H9 (cell line): ENCODE data around the gene LIX1L. TPM values are rescaled to one million over a fixed set of nuclear protein-coding genes. Genes with fewer than 3 reads are reported as not detected.

ENCODE experiments used
- DNase-seq: peaks from one replicate; pipeline ENCODE4 v3.0.0-alpha.2; 2017
- H2AFZ ChIP-seq: one replicate; pipeline ENCODE4 v1.6.1; 2013; ENCODE audit warnings: mild to moderate bottlenecking, low read length, control low read depth, moderate library complexity
- H2AK5ac ChIP-seq: 2 replicates; pipeline ENCODE4 v1.6.1; 2013; ENCODE audit warnings: low read length, control low read depth, mixed read lengths; ENCODE audit not compliant: insufficient read length
- H2BK120ac ChIP-seq: one replicate; pipeline ENCODE4 v1.6.1; 2013; ENCODE audit warnings: low read depth, mild to moderate bottlenecking, low read length, control low read depth, inconsistent platforms; ENCODE audit not compliant: poor library complexity, severe bottlenecking
- H2BK12ac ChIP-seq: 2 replicates; pipeline ENCODE4 v1.6.1; 2013; ENCODE audit warnings: low read length, control low read depth, mixed read lengths, low read depth; ENCODE audit not compliant: insufficient read length
- H2BK15ac ChIP-seq: 2 replicates; pipeline ENCODE4 v1.6.1; 2013; ENCODE audit warnings: low read depth, low read length, control low read depth
- H2BK20ac ChIP-seq: one replicate; pipeline ENCODE4 v1.6.1; 2013; ENCODE audit warnings: low read depth, mild to moderate bottlenecking, low read length, control low read depth, inconsistent platforms; ENCODE audit not compliant: poor library complexity, severe bottlenecking
- H2BK5ac ChIP-seq: 2 replicates; pipeline ENCODE4 v1.6.1; 2013; ENCODE audit warnings: low read length, control low read depth, mixed read lengths; ENCODE audit not compliant: insufficient read length
- H3K14ac ChIP-seq: 2 replicates; pipeline ENCODE4 v1.6.1; 2013; ENCODE audit warnings: low read length, control low read depth; ENCODE audit not compliant: insufficient read depth
- H3K18ac ChIP-seq: 2 replicates; pipeline ENCODE4 v1.6.1; 2013; ENCODE audit warnings: low read depth, mild to moderate bottlenecking, mixed read lengths, low read length, control low read depth; ENCODE audit not compliant: insufficient read length
- H3K23ac ChIP-seq: 2 replicates; pipeline ENCODE4 v1.6.1; 2013; ENCODE audit warnings: low read length, control low read depth, mixed read lengths, low read depth; ENCODE audit not compliant: insufficient read length
- H3K23me2 ChIP-seq: 2 replicates; pipeline ENCODE4 v1.6.1; 2013; ENCODE audit warnings: low read depth, mild to moderate bottlenecking, mixed read lengths, low read length, control low read depth; ENCODE audit not compliant: insufficient read length, poor library complexity, severe bottlenecking
- H3K27ac ChIP-seq: 2 replicates; pipeline ENCODE4 v1.5.1; 2013; ENCODE audit warnings: low read length, control low read depth, mixed read lengths, low read depth; ENCODE audit not compliant: insufficient read length
- H3K27me3 ChIP-seq: 2 replicates; pipeline ENCODE4 v1.6.1; 2013; ENCODE audit warnings: low read length, control low read depth, inconsistent platforms; ENCODE audit not compliant: insufficient read depth
- H3K4ac ChIP-seq: 2 replicates; pipeline ENCODE4 v1.6.1; 2013; ENCODE audit warnings: low read depth, mild to moderate bottlenecking, control low read depth, inconsistent platforms, low read length, moderate library complexity
- H3K4me1 ChIP-seq: 2 replicates; pipeline ENCODE4 v1.6.1; 2013; ENCODE audit warnings: low read length, control low read depth, inconsistent platforms; ENCODE audit not compliant: insufficient read depth
- H3K4me2 ChIP-seq: 2 replicates; pipeline ENCODE4 v1.6.1; 2013; ENCODE audit warnings: low read length, control low read depth, mixed read lengths; ENCODE audit not compliant: insufficient read length, insufficient read depth
- H3K56ac ChIP-seq: 2 replicates; pipeline ENCODE4 v1.6.1; 2013; ENCODE audit warnings: low read depth, mild to moderate bottlenecking, mixed read lengths, low read length, control low read depth; ENCODE audit not compliant: insufficient read length
- H3K79me1 ChIP-seq: 2 replicates; pipeline ENCODE4 v1.6.1; 2013; ENCODE audit warnings: low read depth, mild to moderate bottlenecking, moderate library complexity, low read length, control low read depth, inconsistent platforms; ENCODE audit not compliant: insufficient read depth, poor library complexity, severe bottlenecking
- H3K79me2 ChIP-seq: 2 replicates; pipeline ENCODE4 v1.6.1; 2013; ENCODE audit warnings: low read length, control low read depth, inconsistent platforms; ENCODE audit not compliant: insufficient read depth
- H3K9ac ChIP-seq: 2 replicates; pipeline ENCODE4 v1.6.1; 2013; ENCODE audit warnings: low read length, control low read depth, mixed read lengths; ENCODE audit not compliant: insufficient read length; ENCODE audit errors: extremely low read depth
- H3K9me3 ChIP-seq: one replicate; pipeline ENCODE4 v1.6.1; 2013; ENCODE audit warnings: low read depth, low read length, inconsistent platforms; ENCODE audit not compliant: control insufficient read depth
- H3T11ph ChIP-seq: one replicate; pipeline ENCODE4 v1.6.1; 2013; ENCODE audit warnings: mild to moderate bottlenecking, low read length, control low read depth, inconsistent platforms
- H4K20me1 ChIP-seq: one replicate; pipeline ENCODE4 v1.6.1; 2013; ENCODE audit not compliant: control insufficient read depth, insufficient read length, insufficient read depth
- H4K5ac ChIP-seq: 2 replicates; pipeline ENCODE4 v1.6.1; 2013; ENCODE audit warnings: low read depth, mild to moderate bottlenecking, mixed read lengths, low read length, control low read depth; ENCODE audit not compliant: insufficient read length
- H4K8ac ChIP-seq: replicated peaks from 2 replicates; pipeline ENCODE4 v1.6.1; 2013; ENCODE audit warnings: low read length, control low read depth, mixed read lengths, low read depth; ENCODE audit not compliant: insufficient read length
- H4K91ac ChIP-seq: 2 replicates; pipeline ENCODE4 v1.6.1; 2013; ENCODE audit warnings: low read depth, mild to moderate bottlenecking, moderate library complexity, mixed read lengths, low read length, control low read depth; ENCODE audit not compliant: insufficient read length
- H3K27ac Mint-ChIP-seq, 3 experiments: 2 replicates in 2 of 3; 3 replicates in 1 of 3; pipeline ENCODE4 v1.8.0; 2020 to 2021; ENCODE audit warnings: mixed read lengths in 3 of 3, mild to moderate bottlenecking in 1 of 3, moderate library complexity in 1 of 3
- H3K27me3 Mint-ChIP-seq: 2 replicates; pipeline ENCODE4 v1.8.0; 2021; ENCODE audit warnings: low read depth, mild to moderate bottlenecking, moderate library complexity, mixed read lengths
- H3K36me3 Mint-ChIP-seq, 3 experiments: 2 replicates in 2 of 3; 3 replicates in 1 of 3; pipeline ENCODE4 v1.8.0; 2020 to 2021; ENCODE audit warnings: low read depth in 3 of 3, mixed read lengths in 3 of 3; ENCODE audit not compliant: insufficient read depth in 1 of 3
- H3K4me1 Mint-ChIP-seq, 2 experiments: 2 replicates each; pipeline ENCODE4 v1.8.0; 2020; ENCODE audit warnings: mixed read lengths in 2 of 2
- H3K4me3 Mint-ChIP-seq, 2 experiments: 2 replicates in 1 of 2; 3 replicates in 1 of 2; pipeline ENCODE4 v1.8.0; 2020 to 2021; ENCODE audit warnings: mild to moderate bottlenecking in 2 of 2, mixed read lengths in 2 of 2, moderate library complexity in 1 of 2
- H3K9me3 Mint-ChIP-seq, 2 experiments: 2 replicates in 1 of 2; 3 replicates in 1 of 2; pipeline ENCODE4 v1.8.0; 2020; ENCODE audit warnings: mild to moderate bottlenecking in 2 of 2, mixed read lengths in 2 of 2, moderate library complexity in 1 of 2
- WGBS: extraction: QIAGEN DNeasy Blood & Tissue Kit; methylation state at CpG from one replicate; pipeline ENCODE4 v1.1.7; 2013; ENCODE audit warnings: missing lambda C conversion rate, low lambda C conversion rate, mixed read lengths; ENCODE audit not compliant: insufficient read length; ENCODE audit errors: extremely low coverage; 5-methylcytosine and 5-hydroxymethylcytosine counted together
- total RNA-seq: library from RNA; stranded (reverse); gene quantifications from 2 replicates; pipeline ENCODE4 v1.2.1, GENCODE V29; 2021
- TF ChIP-seq, protein P1 (sequence below): fragments of 200-600 bp; sonication (generic); conservative IDR thresholded peaks from 3 replicates; pipeline ENCODE4 v1.8.0; 2021; ENCODE audit warnings: antibody characterized with exemption, mild to moderate bottlenecking

LIX1L gene
- total RNA-seq, 1 experiment from 2014 or later, result 5.9 TPM

- no peak overlapping the region for H4K5ac ChIP-seq
- peak overlapping the region; percentile 99 for H3K9ac ChIP-seq
- H3K27ac Mint-ChIP-seq, result peak overlapping the region; percentile 25 to 99 (median 98); a peak in 6 of 7 replicates
- H3K27me3 Mint-ChIP-seq, result no peaks in the 10 kb centered on the region
- H2BK20ac ChIP-seq, result no peak overlapping the region
- DNase-seq, result no peak
- H3K79me2 ChIP-seq, result peaks cover 3% of the 10 kb centered on the region; the same call in 1 of the 2 replicates
- peaks cover 32 to 43% (median 32%) of the 10 kb centered on the region in 3 experiments for H3K36me3 Mint-ChIP-seq
- peak overlapping the region; percentile 87 to 99 for H3K4me3 Mint-ChIP-seq
- H4K8ac ChIP-seq, result no peak overlapping the region
- H3K23ac ChIP-seq, result no peak overlapping the region
- H3K18ac ChIP-seq, result peak overlapping the region; percentile 83
- peaks cover 5% of the 10 kb centered on the region; the same call in 1 of the 2 replicates for H3K4me1 ChIP-seq
- H3K27ac ChIP-seq, result no peak overlapping the region
- H3K4ac ChIP-seq, result no peak overlapping the region; the same call in 1 of the 2 replicates
- H3K14ac ChIP-seq, result peak overlapping the region; percentile 14; the same call in 1 of the 2 replicates
- H4K20me1 ChIP-seq, result no peaks in the 10 kb centered on the region
- H2AFZ ChIP-seq, result no peak overlapping the region
- peaks cover 48 to 58% of the 10 kb centered on the region in 2 experiments for H3K4me1 Mint-ChIP-seq
- H3K27me3 ChIP-seq, result no peaks in the 10 kb centered on the region
- H3K9me3 Mint-ChIP-seq, result peaks cover 0 to 3% of the 10 kb centered on the region in 2 experiments; a peak in 2 of 5 replicates
- TF ChIP-seq, protein P1, sequence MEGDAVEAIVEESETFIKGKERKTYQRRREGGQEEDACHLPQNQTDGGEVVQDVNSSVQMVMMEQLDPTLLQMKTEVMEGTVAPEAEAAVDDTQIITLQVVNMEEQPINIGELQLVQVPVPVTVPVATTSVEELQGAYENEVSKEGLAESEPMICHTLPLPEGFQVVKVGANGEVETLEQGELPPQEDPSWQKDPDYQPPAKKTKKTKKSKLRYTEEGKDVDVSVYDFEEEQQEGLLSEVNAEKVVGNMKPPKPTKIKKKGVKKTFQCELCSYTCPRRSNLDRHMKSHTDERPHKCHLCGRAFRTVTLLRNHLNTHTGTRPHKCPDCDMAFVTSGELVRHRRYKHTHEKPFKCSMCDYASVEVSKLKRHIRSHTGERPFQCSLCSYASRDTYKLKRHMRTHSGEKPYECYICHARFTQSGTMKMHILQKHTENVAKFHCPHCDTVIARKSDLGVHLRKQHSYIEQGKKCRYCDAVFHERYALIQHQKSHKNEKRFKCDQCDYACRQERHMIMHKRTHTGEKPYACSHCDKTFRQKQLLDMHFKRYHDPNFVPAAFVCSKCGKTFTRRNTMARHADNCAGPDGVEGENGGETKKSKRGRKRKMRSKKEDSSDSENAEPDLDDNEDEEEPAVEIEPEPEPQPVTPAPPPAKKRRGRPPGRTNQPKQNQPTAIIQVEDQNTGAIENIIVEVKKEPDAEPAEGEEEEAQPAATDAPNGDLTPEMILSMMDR, result no peak
- no peak overlapping the region for H2BK120ac ChIP-seq
- no peak overlapping the region for H2BK12ac ChIP-seq
- no peak overlapping the region for H2BK5ac ChIP-seq
- no peak overlapping the region for H2AK5ac ChIP-seq
- H4K91ac ChIP-seq, result no peak overlapping the region
- H3K4me2 ChIP-seq, result peak overlapping the region; percentile 92
- WGBS, result no CpG with 5 or more reads among the region's 13 CpGs
- no peak overlapping the region for H3K56ac ChIP-seq
- no peak overlapping the region for H2BK15ac ChIP-seq
- H3K9me3 ChIP-seq, result no peaks in the 10 kb centered on the region
- peaks cover 19% of the 10 kb centered on the region for H3K23me2 ChIP-seq
- H3T11ph ChIP-seq, result no peak overlapping the region
- H3K79me1 ChIP-seq, result peaks cover 7% of the 10 kb centered on the region
These were observed 38.2 kb upstream of the LIX1L start for GRCh38 chr1:145995964-145996432.
